Parathyroid adenoma (tissue), 2 donors: Measurements from ENCODE around the gene SLC24A5.

Experiments used
- H2AFZ ChIP-seq: fragments of 300-600 bp; sonication (generic); one replicate; pipeline ENCODE4 v1.7.0; 2017; ENCODE audit warnings: antibody characterized with exemption, mild to moderate bottlenecking
- H3K27ac ChIP-seq: fragments of 300-600 bp; sonication (generic); one replicate; pipeline ENCODE4 v1.7.0; 2017
- H3K27me3 ChIP-seq: fragments of 300-600 bp; sonication (generic); one replicate; pipeline ENCODE4 v1.7.0; 2017; ENCODE audit warnings: low read length; ENCODE audit not compliant: control insufficient read depth, insufficient read depth
- H3K36me3 ChIP-seq: fragments of 300-600 bp; sonication (generic); one replicate; pipeline ENCODE4 v1.7.0; 2017; ENCODE audit warnings: low read length; ENCODE audit not compliant: control insufficient read depth, insufficient read depth
- H3K4me1 ChIP-seq: fragments of 300-600 bp; sonication (generic); one replicate; pipeline ENCODE4 v1.7.0; 2017; ENCODE audit warnings: control low read depth
- H3K4me2 ChIP-seq: fragments of 300-600 bp; sonication (generic); one replicate; pipeline ENCODE4 v1.7.0; 2017; ENCODE audit warnings: low read length
- H3K4me3 ChIP-seq: fragments of 300-600 bp; sonication (generic); one replicate; pipeline ENCODE4 v1.7.0; 2017; ENCODE audit warnings: low read depth, low read length
- H3K79me2 ChIP-seq: fragments of 300-600 bp; sonication (generic); one replicate; pipeline ENCODE4 v1.7.0; 2017; ENCODE audit warnings: control low read depth
- H3K9ac ChIP-seq: fragments of 300-600 bp; sonication (generic); one replicate; pipeline ENCODE4 v1.7.0; 2017; ENCODE audit warnings: mild to moderate bottlenecking
- H3K9me3 ChIP-seq: fragments of 300-600 bp; sonication (generic); one replicate; pipeline ENCODE4 v1.7.0; 2017; ENCODE audit warnings: low read length; ENCODE audit not compliant: control insufficient read depth
- CTCF ChIP-seq: fragments of 300-600 bp; sonication (generic); IDR thresholded peaks from one replicate; pipeline ENCODE4 v1.7.0; 2017; ENCODE audit warnings: antibody characterized with exemption, mild to moderate bottlenecking
- donor health status: primary hyperparathyroidism.

The SLC24A5 gene

GRCh38 chr15:48089702-48090101 is 31.1 kb upstream of the SLC24A5 start:
- no peak for TF ChIP-seq CTCF
- H3K9ac ChIP-seq = no peak overlapping the region

GRCh38 chr15:48090115-48090514 is 30.7 kb upstream of the SLC24A5 start:
- H3K27me3 ChIP-seq = no peaks in the 10 kb centered on the region
- no peak overlapping the region for H3K4me2 ChIP-seq
- H3K9me3 ChIP-seq = no peaks in the 10 kb centered on the region
- no peak overlapping the region for H3K9ac ChIP-seq
- no peaks in the 10 kb centered on the region for H3K79me2 ChIP-seq
- TF ChIP-seq CTCF = no peak
- H3K36me3 ChIP-seq = no peaks in the 10 kb centered on the region
- H3K27ac ChIP-seq = no peak overlapping the region
- no peak overlapping the region for H3K4me3 ChIP-seq
- no peak overlapping the region for H2AFZ ChIP-seq
- H3K4me1 ChIP-seq = no peaks in the 10 kb centered on the region

More at GRCh38 chr15:48089702-48090101, 31.1 kb upstream of the SLC24A5 start:
- Histone ChIP-seq H3K9me3 (no peaks in the 10 kb centered on the region), H3K4me2 (no peak overlapping the region), H3K4me1 (no peaks in the 10 kb centered on the region), H3K27ac (no peak overlapping the region), H2AFZ (no peak overlapping the region), H3K27me3 (no peaks in the 10 kb centered on the region), H3K36me3 (no peaks in the 10 kb centered on the region), H3K4me3 (no peak overlapping the region), H3K79me2 (no peaks in the 10 kb centered on the region)

- Histone ChIP-seq H3K4me1 (no peaks in the 10 kb centered on the region), H3K27ac (no peak overlapping the region), H3K79me2 (no peaks in the 10 kb centered on the region), H3K9ac (no peak overlapping the region), H3K4me2 (no peak overlapping the region), H3K4me3 (no peak overlapping the region), H3K27me3 (no peaks in the 10 kb centered on the region), H3K9me3 (no peaks in the 10 kb centered on the region), H3K36me3 (no peaks in the 10 kb centered on the region), H2AFZ (no peak overlapping the region)
- TF ChIP-seq CTCF = no peak
Measured at GRCh38 chr15:48090666-48091065, 30.1 kb upstream of the SLC24A5 start.

GRCh38 chr15:48091522-48091921 is 29.3 kb upstream of the SLC24A5 start:
- no peak for TF ChIP-seq CTCF
- no peak overlapping the region for H3K27ac ChIP-seq
- H3K4me3 ChIP-seq = no peak overlapping the region
- no peaks in the 10 kb centered on the region for H3K27me3 ChIP-seq
- no peak overlapping the region for H3K9ac ChIP-seq
- H3K79me2 ChIP-seq = no peaks in the 10 kb centered on the region
- H3K4me2 ChIP-seq = no peak overlapping the region
- H3K4me1 ChIP-seq = no peaks in the 10 kb centered on the region
- H3K36me3 ChIP-seq = no peaks in the 10 kb centered on the region
- no peaks in the 10 kb centered on the region for H3K9me3 ChIP-seq
- H2AFZ ChIP-seq = no peak overlapping the region

GRCh38 chr15:48096355-48096786 is 24.4 kb upstream of the SLC24A5 start:
- H3K4me3 ChIP-seq = no peak overlapping the region
- no peak overlapping the region for H3K4me2 ChIP-seq
- no peak overlapping the region for H3K27ac ChIP-seq
- TF ChIP-seq CTCF = no peak
- no peaks in the 10 kb centered on the region for H3K9me3 ChIP-seq
- H3K79me2 ChIP-seq = no peaks in the 10 kb centered on the region
- H3K27me3 ChIP-seq = no peaks in the 10 kb centered on the region
- H2AFZ ChIP-seq = no peak overlapping the region
- no peaks in the 10 kb centered on the region for H3K36me3 ChIP-seq
- no peak overlapping the region for H3K9ac ChIP-seq
- H3K4me1 ChIP-seq = no peaks in the 10 kb centered on the region
